ENCODE measurements around the gene TMEM178B.
"Not testable (repeated sequence)": the region's sequence is repeated elsewhere in the genome, so short reads cannot be mapped to it uniquely, and the experiment has no call there.

Gene TMEM178B

GRCh38 chr7:141178486-141179135 is 104.7 kb downstream of the TMEM178B start:
- in situ Hi-C loops (cut with MboI; ENCODE audit: low sequenced_read_pairs): no loop called here

- in situ Hi-C loops (cut with MboI; ENCODE audit: low sequenced_read_pairs): no loop called here
These were observed 107.9 kb downstream of the TMEM178B start for GRCh38 chr7:141181812-141182211.

- in situ Hi-C loops (cut with MboI; ENCODE audit: low sequenced_read_pairs): no loop called here
These were observed 110.8 kb downstream of the TMEM178B start for GRCh38 chr7:141184532-141185190.

GRCh38 chr7:141185369-141185967 is 111.6 kb downstream of the TMEM178B start:
- in situ Hi-C loops (cut with MboI; ENCODE audit: low sequenced_read_pairs): no loop called here

GRCh38 chr7:141189231-141189630 is 115.4 kb downstream of the TMEM178B start:
- in situ Hi-C loops (cut with MboI; ENCODE audit: low sequenced_read_pairs): no loop called here

- in situ Hi-C loops (cut with MboI; ENCODE audit: low sequenced_read_pairs): no loop called here
These were observed 116.6 kb downstream of the TMEM178B start for GRCh38 chr7:141190495-141190894.

- in situ Hi-C loops (cut with MboI; ENCODE audit: low sequenced_read_pairs): no loop called here
These were observed 117.4 kb downstream of the TMEM178B start for GRCh38 chr7:141191277-141191676.

- in situ Hi-C loops (cut with MboI; ENCODE audit: low sequenced_read_pairs): no loop called here
These were observed 119.2 kb downstream of the TMEM178B start for GRCh38 chr7:141193066-141193465.

- in situ Hi-C loops (cut with MboI; ENCODE audit: low sequenced_read_pairs): not testable (repeated sequence)
These were observed 121.9 kb downstream of the TMEM178B start for GRCh38 chr7:141195722-141196121.

- in situ Hi-C loops (cut with MboI; ENCODE audit: low sequenced_read_pairs): no loop called here
These were observed 124.5 kb downstream of the TMEM178B start for GRCh38 chr7:141198194-141198958.

- in situ Hi-C loops (cut with MboI; ENCODE audit: low sequenced_read_pairs): no loop called here
These were observed 126.6 kb downstream of the TMEM178B start for GRCh38 chr7:141200191-141201108.

- in situ Hi-C loops (cut with MboI; ENCODE audit: low sequenced_read_pairs): no loop called here
These were observed 127.5 kb downstream of the TMEM178B start for GRCh38 chr7:141201145-141201885.

GRCh38 chr7:141202535-141202934 is 128.7 kb downstream of the TMEM178B start:
- in situ Hi-C loops (cut with MboI; ENCODE audit: low sequenced_read_pairs): no loop called here

- in situ Hi-C loops (cut with MboI; ENCODE audit: low sequenced_read_pairs): no loop called here
These were observed 129.3 kb downstream of the TMEM178B start for GRCh38 chr7:141203177-141203576.

GRCh38 chr7:141203586-141203985 is 129.7 kb downstream of the TMEM178B start:
- in situ Hi-C loops (cut with MboI; ENCODE audit: low sequenced_read_pairs): no loop called here

- in situ Hi-C loops (cut with MboI; ENCODE audit: low sequenced_read_pairs): no loop called here
These were observed 133.8 kb downstream of the TMEM178B start for GRCh38 chr7:141207661-141208060.

- in situ Hi-C loops (cut with MboI; ENCODE audit: low sequenced_read_pairs): no loop called here
These were observed 134.7 kb downstream of the TMEM178B start for GRCh38 chr7:141208539-141208938.

GRCh38 chr7:141209454-141209853 is 135.6 kb downstream of the TMEM178B start:
- in situ Hi-C loops (cut with MboI; ENCODE audit: low sequenced_read_pairs): no loop called here

- in situ Hi-C loops (cut with MboI; ENCODE audit: low sequenced_read_pairs): no loop called here
These were observed 137.0 kb downstream of the TMEM178B start for GRCh38 chr7:141210862-141211261.

GRCh38 chr7:141213226-141213625 is 139.4 kb downstream of the TMEM178B start:
- in situ Hi-C loops (cut with MboI; ENCODE audit: low sequenced_read_pairs): no loop called here
